ENCODE measurements around the gene NDUFC2.
"Not testable (repeated sequence)": the region's sequence is repeated elsewhere in the genome, so short reads cannot be mapped to it uniquely, and the experiment has no call there.

NDUFC2 gene

GRCh38 chr11:78079232-78080083 is at the start of gene NDUFC2:
NDUFC2 (minus strand) TSS chr11:78079862; CDS start chr11:78079744, 118 bp downstream.
- DNase-seq: peak; percentile 98

- DNase-seq: no peak
Measured at GRCh38 chr11:78127403-78127802, 47.7 kb upstream of the NDUFC2 start.

GRCh38 chr11:78112582-78113275 is 33.1 kb upstream of the NDUFC2 start:
- no peak for DNase-seq

- no peak for DNase-seq
Measured at GRCh38 chr11:78111298-78111697, 31.6 kb upstream of the NDUFC2 start.

GRCh38 chr11:78110830-78111229 is 31.2 kb upstream of the NDUFC2 start:
- DNase-seq: no peak

GRCh38 chr11:78110351-78110750 is 30.7 kb upstream of the NDUFC2 start:
- no peak for DNase-seq

GRCh38 chr11:78109081-78110015 is 29.7 kb upstream of the NDUFC2 start:
- DNase-seq: no peak

GRCh38 chr11:78100676-78101472 is 21.2 kb upstream of the NDUFC2 start:
- peak; percentile 91 for DNase-seq

- peak; percentile 99 for DNase-seq
Measured at GRCh38 chr11:78100261-78100660, 20.6 kb upstream of the NDUFC2 start.

GRCh38 chr11:78099666-78100065 is 20.0 kb upstream of the NDUFC2 start:
- peak; percentile 96 for DNase-seq

GRCh38 chr11:78097666-78098385 is 18.2 kb upstream of the NDUFC2 start:
- DNase-seq: peak; percentile 68

GRCh38 chr11:78094250-78094649 is 14.6 kb upstream of the NDUFC2 start:
- no peak for DNase-seq

GRCh38 chr11:78086521-78087074 is 6.9 kb upstream of the NDUFC2 start:
- not testable (repeated sequence) for DNase-seq

GRCh38 chr11:78085972-78086371 is 6.3 kb upstream of the NDUFC2 start:
- no peak for DNase-seq

- DNase-seq: not testable (repeated sequence)
Measured at GRCh38 chr11:78084506-78084905, 4.8 kb upstream of the NDUFC2 start.

- DNase-seq: no peak
Measured at GRCh38 chr11:78083021-78083420, 3.4 kb upstream of the NDUFC2 start.

- no peak for DNase-seq
Measured at GRCh38 chr11:78082146-78082545, 2.5 kb upstream of the NDUFC2 start.

GRCh38 chr11:78081583-78081982 is 1.9 kb upstream of the NDUFC2 start:
- DNase-seq: no peak

- DNase-seq: no peak
Measured at GRCh38 chr11:78080818-78081495, 1.3 kb upstream of the NDUFC2 start.

- DNase-seq: no peak
Measured at GRCh38 chr11:78080084-78080817, 589 bp upstream of the NDUFC2 start.
